H1 (cell line): ENCODE results near the gene LRRC74A. TPM values are rescaled to one million over a fixed set of nuclear protein-coding genes. Genes with fewer than 3 reads are reported as not detected.

ENCODE experiments used
- CTCF ChIA-PET: fragments of 300-600 bp; sonication (Branson Sonifier 250); formaldehyde crosslinking; loops from one replicate; lab custom pipeline; 2021; ENCODE audit not compliant: partially characterized antibody; lab: Charles Lee
- POLR2A ChIA-PET: fragments of 300-600 bp; sonication (Branson Sonifier 250); formaldehyde crosslinking; loops from one replicate; lab custom pipeline; 2021; ENCODE audit warnings: inconsistent platforms; ENCODE audit not compliant: partially characterized antibody; lab: Charles Lee
- DNase-seq, 2 experiments: peaks; one replicate each; pipeline versions ENCODE4 v3.0.0 to v3.0.0-alpha.2; 2010 to 2022; ENCODE audit warnings: low spot score in 2 of 2, low read depth in 1 of 2, mixed read lengths in 1 of 2
- FAIRE-seq: peaks from 2 replicates; lab custom pipeline; 2011; peaks lifted over from hg19 to GRCh38; lab: Jason Lieb, UNC
- H2AFZ ChIP-seq: 2 replicates; pipeline ENCODE4 v1.8.1; 2012; ENCODE audit warnings: low read length, inconsistent platforms
- H2AK5ac ChIP-seq: 2 replicates; pipeline ENCODE4 v1.6.1; 2013; ENCODE audit warnings: low read depth, low read length
- H2BK120ac ChIP-seq: replicated peaks from 2 replicates; pipeline ENCODE3; 2013; ENCODE audit warnings: low read depth, low read length, inconsistent platforms
- H2BK12ac ChIP-seq: 2 replicates; pipeline ENCODE4 v1.6.1; 2013; ENCODE audit warnings: low read depth, low read length
- H2BK15ac ChIP-seq: 2 replicates; pipeline ENCODE4 v1.6.1; 2013; ENCODE audit warnings: low read length
- H2BK20ac ChIP-seq: 2 replicates; pipeline ENCODE4 v1.6.1; 2013; ENCODE audit warnings: low read length
- H2BK5ac ChIP-seq: 2 replicates; pipeline ENCODE4 v1.6.1; 2013; ENCODE audit warnings: low read depth, low read length
- H3K14ac ChIP-seq: 2 replicates; pipeline ENCODE4 v1.6.1; 2013; ENCODE audit warnings: inconsistent platforms; ENCODE audit not compliant: insufficient read length
- H3K18ac ChIP-seq: 2 replicates; pipeline ENCODE4 v1.6.1; 2013; ENCODE audit warnings: low read length; ENCODE audit errors: extremely low read depth
- H3K23ac ChIP-seq: 2 replicates; pipeline ENCODE4 v1.6.1; 2013; ENCODE audit warnings: inconsistent platforms; ENCODE audit not compliant: insufficient read length
- H3K23me2 ChIP-seq: 2 replicates; pipeline ENCODE4 v1.6.1; 2013; ENCODE audit warnings: low read depth, low read length
- H3K27ac ChIP-seq: 2 replicates; pipeline ENCODE4 v1.6.1; 2011; ENCODE audit warnings: low read depth, low read length, inconsistent platforms
- H3K27me3 ChIP-seq, 4 experiments: replicated peaks in 1 of 4; 1 replicate in 1 of 4; 2 replicates in 3 of 4; pipeline versions ENCODE4 v1.6.1 to v1.8.1; 2011 to 2013; ENCODE audit warnings: low read length in 3 of 4, mild to moderate bottlenecking in 3 of 4, inconsistent platforms in 2 of 4, mixed read lengths in 2 of 4, moderate library complexity in 1 of 4; ENCODE audit not compliant: control insufficient read depth in 3 of 4, insufficient read depth in 3 of 4; ENCODE audit errors: extremely low read depth in 1 of 4
- H3K36me3 ChIP-seq, 4 experiments: 2 replicates each; pipeline versions ENCODE4 v1.6.1 to v1.8.1; 2011 to 2013; ENCODE audit warnings: mild to moderate bottlenecking in 4 of 4, low read length in 3 of 4, moderate library complexity in 2 of 4, control low read depth in 1 of 4, inconsistent platforms in 1 of 4; ENCODE audit not compliant: insufficient read depth in 4 of 4, control insufficient read depth in 2 of 4
- H3K4ac ChIP-seq: replicated peaks from 2 replicates; pipeline ENCODE3; 2013; ENCODE audit warnings: low read length, low read depth, mixed read lengths, inconsistent platforms; ENCODE audit not compliant: insufficient read length
- H3K4me1 ChIP-seq, 4 experiments: replicated peaks in 1 of 4; 1 replicate in 1 of 4; 2 replicates in 3 of 4; pipeline versions ENCODE4 v1.6.1 to v1.8.1; 2011 to 2013; ENCODE audit warnings: low read length in 3 of 4, inconsistent platforms in 2 of 4, mixed read lengths in 1 of 4; ENCODE audit not compliant: insufficient read depth in 4 of 4, control insufficient read depth in 3 of 4
- H3K4me2 ChIP-seq, 2 experiments: 2 replicates each; pipeline versions ENCODE4 v1.6.1 to v1.8.1; 2011 to 2013; ENCODE audit warnings: low read depth in 2 of 2, low read length in 2 of 2, control low read depth in 1 of 2, inconsistent platforms in 1 of 2, mild to moderate bottlenecking in 1 of 2; ENCODE audit not compliant: insufficient read depth in 1 of 2
- H3K4me3 ChIP-seq, 4 experiments: fragments of 200-600, 300-600 bp in 1 of 4; sonication (generic), shearing (Covaris generic), sonication (Bioruptor Twin) in 1 of 4; 2 replicates each; pipeline versions ENCODE4 v1.5.1 to v1.8.1; 2011 to 2016; ENCODE audit warnings: low read length in 4 of 4, low read depth in 3 of 4, control low read depth in 2 of 4, inconsistent platforms in 2 of 4, mild to moderate bottlenecking in 2 of 4, mixed read lengths in 1 of 4, moderate library complexity in 1 of 4; ENCODE audit not compliant: insufficient read depth in 2 of 4; ENCODE audit errors: extremely low read depth in 1 of 4
- H3K56ac ChIP-seq: replicated peaks from 2 replicates; pipeline ENCODE3; 2013; ENCODE audit warnings: low read depth, mild to moderate bottlenecking, mixed read lengths, low read length, inconsistent platforms; ENCODE audit not compliant: insufficient read length
- H3K79me1 ChIP-seq: 2 replicates; pipeline ENCODE4 v1.6.1; 2013; ENCODE audit warnings: low read depth, low read length, control low read depth
- H3K79me2 ChIP-seq, 2 experiments: 2 replicates each; pipeline versions ENCODE4 v1.6.1 to v1.8.1; 2012 to 2013; ENCODE audit warnings: low read length in 2 of 2, mild to moderate bottlenecking in 2 of 2, inconsistent platforms in 1 of 2; ENCODE audit not compliant: insufficient read depth in 2 of 2, control insufficient read depth in 1 of 2
- H3K9ac ChIP-seq, 4 experiments: replicated peaks in 1 of 4; 1 replicate in 1 of 4; 2 replicates in 3 of 4; pipeline versions ENCODE4 v1.6.1 to v1.8.1; 2011 to 2013; ENCODE audit warnings: low read depth in 3 of 4, low read length in 3 of 4, control low read depth in 2 of 4, mild to moderate bottlenecking in 2 of 4, moderate library complexity in 2 of 4, inconsistent platforms in 1 of 4; ENCODE audit errors: extremely low read depth in 1 of 4
- H3K9me3 ChIP-seq, 2 experiments: 2 replicates each; pipeline versions ENCODE4 v1.6.1 to v1.8.1; 2012 to 2013; ENCODE audit warnings: mild to moderate bottlenecking in 2 of 2, moderate library complexity in 2 of 2, control low read depth in 1 of 2, inconsistent platforms in 1 of 2, low read depth in 1 of 2, low read length in 1 of 2, mixed read lengths in 1 of 2; ENCODE audit not compliant: insufficient read depth in 2 of 2
- H4K20me1 ChIP-seq, 2 experiments: replicated peaks in 1 of 2; 2 replicates each; pipeline versions ENCODE3 to v1.8.1; 2011 to 2013; ENCODE audit warnings: inconsistent platforms in 2 of 2, low read length in 2 of 2, mild to moderate bottlenecking in 1 of 2; ENCODE audit not compliant: insufficient read depth in 2 of 2, control insufficient read depth in 1 of 2
- H4K5ac ChIP-seq: 2 replicates; pipeline ENCODE4 v1.6.1; 2013; ENCODE audit warnings: low read length, low read depth, mixed read lengths, inconsistent platforms; ENCODE audit not compliant: insufficient read length
- H4K8ac ChIP-seq: 2 replicates; pipeline ENCODE4 v1.8.0; 2013; ENCODE audit warnings: mild to moderate bottlenecking, moderate library complexity, low read length, inconsistent platforms; ENCODE audit not compliant: insufficient read depth; ENCODE audit errors: extremely low read depth
- H4K91ac ChIP-seq: replicated peaks from 2 replicates; pipeline ENCODE3; 2013; ENCODE audit warnings: low read length, mixed read lengths, inconsistent platforms; ENCODE audit not compliant: insufficient read length
- BACH1 ChIP-seq: IDR thresholded peaks from 2 replicates; pipeline ENCODE4 v1.6.1; 2012; ENCODE audit warnings: low read length, improper control_type of control experiment
- CTCF ChIP-seq, 3 experiments: IDR thresholded peaks; 1 replicate in 2 of 3; 2 replicates in 1 of 3; pipeline versions ENCODE4 v1.5.1 to v1.6.1; 2011; ENCODE audit warnings: low read length in 3 of 3, mild to moderate bottlenecking in 3 of 3, inconsistent platforms in 2 of 3, low read depth in 1 of 3, moderate library complexity in 1 of 3; ENCODE audit not compliant: insufficient read depth in 1 of 3; ENCODE audit errors: control extremely low read depth in 1 of 3
- RFX5 ChIP-seq: IDR thresholded peaks from 2 replicates; pipeline ENCODE4 v1.6.1; 2011; ENCODE audit warnings: low read depth, low read length, improper control_type of control experiment, borderline replicate concordance
- SP2 ChIP-seq: IDR thresholded peaks from 2 replicates; pipeline ENCODE4 v1.6.1; 2012; ENCODE audit warnings: mild to moderate bottlenecking, low read length, inconsistent platforms
- WGBS, 2 experiments: shearing (Covaris generic) in 1 of 2; methylation state at CpG; one replicate each; pipeline versions ENCODE4 v1.1.6 to v1.1.7; 2013 to 2015; ENCODE audit warnings: low lambda C conversion rate in 2 of 2, mixed read lengths in 2 of 2, inconsistent platforms in 1 of 2, low coverage in 1 of 2, missing lambda C conversion rate in 1 of 2; ENCODE audit not compliant: insufficient replicate concordance in 2 of 2, insufficient coverage in 1 of 2, insufficient read length in 1 of 2; ENCODE audit errors: extremely low coverage in 1 of 2, missing lambda C conversion rate in 1 of 2; 5-methylcytosine and 5-hydroxymethylcytosine counted together
- polyA plus RNA-seq, 7 experiments: library from polyadenylated mRNA; depleted of rRNA in 3 of 7; stranded (reverse) in 5 of 7; unstranded in 2 of 7; fragments of >200 nt in 5 of 7; fragments of 200-250 nt in 2 of 7; gene quantifications; 1 replicate in 5 of 7; 2 replicates in 1 of 7; 4 replicates in 1 of 7; pipeline versions ENCODE4 v1.2.1 to v1.2.3, GENCODE V29; 2011 to 2013; ENCODE audit warnings: missing spikeins in 2 of 7, mixed read lengths in 2 of 7
- total RNA-seq: library from RNA; stranded (reverse); fragmentation: NEBNext Ultra II Directional; extraction: Animal tissue kit (Norgen Biotek cat#: 25700); gene quantifications from 2 replicates; pipeline ENCODE4 v1.2.1, GENCODE V29; 2021

LRRC74A gene
- total and polyA plus RNA-seq, 2 of the 8 experiments (the other 6 are each of a cell fraction or from before 2014, with no cell fraction given), result not detected

- Histone ChIP-seq H2AK5ac (no peak overlapping the region), H3K36me3 (no peaks in the 10 kb centered on the region), H2BK120ac (no peak overlapping the region), H3K18ac (no peak overlapping the region), H3K23ac (no peak overlapping the region), H2BK5ac (0 out of 2 replicates have a peak overlapping the region, but pooled peaks have one; percentile 40), H3K79me2 (no peaks in the 10 kb centered on the region), H4K8ac (0 out of 2 replicates have a peak overlapping the region, but pooled peaks have one; percentile 35), H2AFZ (peak overlapping the region; percentile 17; the same call in 1 of the 2 replicates), H3K4me3 (no peak overlapping the region), H3K4me2 (no peak overlapping the region), H3K23me2 (peaks cover 2% of the 10 kb centered on the region; the same call in 1 of the 2 replicates), H3K79me1 (no peaks in the 10 kb centered on the region), H2BK12ac (no peak overlapping the region; the same call in 1 of the 2 replicates), H2BK15ac (peak overlapping the region; percentile 55; the same call in 1 of the 2 replicates), H4K5ac (no peak overlapping the region), H3K56ac (no peak overlapping the region), H3K9ac (no peak overlapping the region), H3K14ac (no peak overlapping the region), H2BK20ac (peak overlapping the region; percentile 73; the same call in 1 of the 2 replicates), H4K20me1 (no peaks in the 10 kb centered on the region), H3K27me3 (no peaks in the 10 kb centered on the region), H3K4me1 (peaks cover 0 to 3% (median 1%) of the 10 kb centered on the region in 4 experiments; a peak in 1 of 7 replicates), H4K91ac (no peak overlapping the region), H3K27ac (no peak overlapping the region), H3K4ac (no peak overlapping the region), H3K9me3 (peaks cover 3 to 4% of the 10 kb centered on the region in 2 experiments)
- FAIRE-seq (no peak), DNase-seq (no peak)
- ChIA-PET CTCF (interaction anchor here (0.9 to 24.1 kb wide), 9 partner anchors 11 to 190 kb away, joined by 3 to 424 read pairs (median 7); no protein-coding TSS in a partner anchor), POLR2A (interaction anchor here (1.2 to 1.8 kb wide), 4 partner anchors 9 to 51 kb away, joined by 3 to 7 read pairs (median 4); no protein-coding TSS in a partner anchor)
- WGBS, 2 experiments, result 90% methylated on average over 19 of the region's 19 CpGs; no CpG with 5 or more reads in 1 of the 2 experiments
- TF ChIP-seq RFX5, result no peak
- TF ChIP-seq CTCF (IDR thresholded peaks at IDR 0.05; ENCODE audit: control extremely low read depth in 1 of 3, insufficient read depth in 1 of 3, low read depth in 1 of 3, low read length in 3 of 3), result no peak
- no peak for TF ChIP-seq BACH1
- no peak for TF ChIP-seq SP2
These were observed 78.0 kb downstream of the LRRC74A start for GRCh38 chr14:76904100-76904739.
